Right lobe of liver (tissue), 4 donors: ENCODE data around the gene PTPDC1.

ENCODE experiments used
- POLR2A ChIP-seq: fragments of 450-650 bp; IDR thresholded peaks from one replicate; pipeline ENCODE4 v1.6.1; 2017; ENCODE audit warnings: antibody characterized with exemption, mild to moderate bottlenecking
- TF ChIP-seq, protein P1 (sequence below), 4 donors: fragments of 200-600 bp in 3 of 4; fragments of 450-650 bp in 1 of 4; IDR thresholded peaks; one replicate each; pipeline versions ENCODE4 v1.5.1 to v1.8.0; 2016 to 2022; ENCODE audit warnings: antibody characterized with exemption in 4 of 4, mild to moderate bottlenecking in 2 of 4
- donor health status: DM: no; HTN: no; CAD: no.
- donor health status: DM: no; HTN: no; CAD: no.
- donor health status: DM: no; HTN: yes; CAD: no.

- TF ChIP-seq, protein P1, sequence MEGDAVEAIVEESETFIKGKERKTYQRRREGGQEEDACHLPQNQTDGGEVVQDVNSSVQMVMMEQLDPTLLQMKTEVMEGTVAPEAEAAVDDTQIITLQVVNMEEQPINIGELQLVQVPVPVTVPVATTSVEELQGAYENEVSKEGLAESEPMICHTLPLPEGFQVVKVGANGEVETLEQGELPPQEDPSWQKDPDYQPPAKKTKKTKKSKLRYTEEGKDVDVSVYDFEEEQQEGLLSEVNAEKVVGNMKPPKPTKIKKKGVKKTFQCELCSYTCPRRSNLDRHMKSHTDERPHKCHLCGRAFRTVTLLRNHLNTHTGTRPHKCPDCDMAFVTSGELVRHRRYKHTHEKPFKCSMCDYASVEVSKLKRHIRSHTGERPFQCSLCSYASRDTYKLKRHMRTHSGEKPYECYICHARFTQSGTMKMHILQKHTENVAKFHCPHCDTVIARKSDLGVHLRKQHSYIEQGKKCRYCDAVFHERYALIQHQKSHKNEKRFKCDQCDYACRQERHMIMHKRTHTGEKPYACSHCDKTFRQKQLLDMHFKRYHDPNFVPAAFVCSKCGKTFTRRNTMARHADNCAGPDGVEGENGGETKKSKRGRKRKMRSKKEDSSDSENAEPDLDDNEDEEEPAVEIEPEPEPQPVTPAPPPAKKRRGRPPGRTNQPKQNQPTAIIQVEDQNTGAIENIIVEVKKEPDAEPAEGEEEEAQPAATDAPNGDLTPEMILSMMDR (IDR thresholded peaks at IDR 0.05), result no peak
- no peak for TF ChIP-seq POLR2A
These were observed 58.1 kb downstream of the PTPDC1 start for GRCh38 chr9:94142353-94142752.
